Esophagus mucosa (tissue), 1 donor: ENCODE data around the gene UQCRQ. TPM values are rescaled to one million over a fixed set of nuclear protein-coding genes. Genes with fewer than 3 reads are reported as not detected.

Experiments used
- ATAC-seq: fragments of 200-7000 bp; cut with Tn5 transposase; one replicate; pipeline ENCODE4 v1.9.1; 2020
- total RNA-seq: library from RNA; stranded (reverse); gene quantifications from one replicate; pipeline ENCODE4 v1.2.4, GENCODE V29; 2023
- donor health status: DM: yes; HTN: yes; CAD: no.

Gene UQCRQ
- 509 TPM for total RNA-seq

DNA sequence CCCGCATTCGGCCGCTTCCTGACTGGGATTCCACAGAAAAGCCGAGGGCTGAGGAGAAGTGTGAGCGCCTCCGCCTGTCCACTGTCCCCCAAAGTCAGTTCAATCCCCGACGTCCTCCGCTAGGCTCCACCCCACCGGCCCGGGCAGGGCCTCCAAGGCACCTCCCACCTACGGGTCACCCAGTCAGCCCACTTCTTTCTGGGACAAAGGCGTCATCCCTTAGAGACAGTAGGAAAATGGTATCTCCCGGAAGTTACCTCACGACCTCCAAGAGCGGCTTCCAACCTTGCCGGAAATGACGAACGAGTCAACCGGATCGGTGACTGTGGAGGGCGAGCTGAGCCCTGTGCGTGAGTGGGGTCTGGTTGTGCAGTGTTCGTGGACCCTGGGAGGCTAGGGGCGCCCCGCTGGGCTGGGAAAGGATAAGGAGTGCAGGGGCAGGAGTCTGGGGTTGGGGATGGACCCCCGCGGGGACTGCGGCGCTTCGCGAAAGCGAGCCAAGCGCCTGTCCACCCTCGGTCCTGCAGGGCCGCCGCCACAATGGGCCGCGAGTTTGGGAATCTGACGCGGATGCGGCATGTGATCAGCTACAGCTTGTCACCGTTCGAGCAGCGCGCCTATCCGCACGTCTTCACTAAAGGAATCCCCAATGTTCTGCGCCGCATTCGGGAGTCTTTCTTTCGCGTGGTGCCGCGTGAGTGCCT is at the start of gene UQCRQ, which contains the start of gene GDF9:
Gene UQCRQ (plus strand): TSS at position 301 of the 704 bp plus-strand sequence. CDS start 240 bp downstream, at position 541.
Gene GDF9 (minus strand): TSS at position 128 of the 704 bp plus-strand sequence. CDS start 1,936 bp downstream, outside the sequence.
- peak; percentile 99 for ATAC-seq

DNA sequence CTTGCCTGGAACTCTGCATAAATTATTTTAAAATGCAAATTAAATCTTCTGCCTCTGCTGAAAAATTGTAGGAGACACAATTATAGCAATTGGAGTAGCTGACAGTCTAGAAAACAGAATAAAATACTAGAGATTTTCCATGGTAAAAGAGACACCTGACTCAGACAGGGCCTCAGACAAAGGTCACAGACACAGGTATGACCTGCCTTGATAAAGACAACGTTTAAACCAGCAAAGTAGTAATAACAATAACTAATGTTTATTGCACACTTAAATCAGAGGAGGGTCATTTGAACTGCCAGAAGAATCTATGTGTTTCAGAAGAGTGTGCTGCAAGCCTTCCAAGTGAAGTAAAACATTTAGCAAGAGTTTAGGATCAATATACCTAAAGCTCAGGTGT is 49.4 kb upstream of the UQCRQ start:
- ATAC-seq = no peak

DNA sequence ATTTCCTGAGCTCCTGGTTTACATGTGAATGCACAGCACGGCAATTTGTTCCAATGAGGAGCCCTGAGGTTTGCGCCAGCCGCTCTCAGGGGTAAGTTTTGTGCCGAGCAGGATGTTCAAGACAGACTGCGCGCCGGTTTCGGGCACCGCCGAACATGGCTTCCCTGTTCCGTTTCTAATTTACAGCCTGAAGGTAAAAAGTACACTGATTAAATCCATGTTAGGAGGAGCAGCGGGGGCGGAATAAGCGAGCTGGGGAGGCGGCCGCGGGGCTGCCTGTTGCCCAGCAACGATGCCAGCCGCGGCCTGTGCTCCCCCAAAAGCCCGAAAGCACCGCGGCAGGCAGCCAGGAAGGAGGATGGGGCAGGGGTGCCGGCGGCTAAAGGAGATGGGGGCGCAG is 47.0 kb upstream of the UQCRQ start:
- ATAC-seq = no peak

DNA sequence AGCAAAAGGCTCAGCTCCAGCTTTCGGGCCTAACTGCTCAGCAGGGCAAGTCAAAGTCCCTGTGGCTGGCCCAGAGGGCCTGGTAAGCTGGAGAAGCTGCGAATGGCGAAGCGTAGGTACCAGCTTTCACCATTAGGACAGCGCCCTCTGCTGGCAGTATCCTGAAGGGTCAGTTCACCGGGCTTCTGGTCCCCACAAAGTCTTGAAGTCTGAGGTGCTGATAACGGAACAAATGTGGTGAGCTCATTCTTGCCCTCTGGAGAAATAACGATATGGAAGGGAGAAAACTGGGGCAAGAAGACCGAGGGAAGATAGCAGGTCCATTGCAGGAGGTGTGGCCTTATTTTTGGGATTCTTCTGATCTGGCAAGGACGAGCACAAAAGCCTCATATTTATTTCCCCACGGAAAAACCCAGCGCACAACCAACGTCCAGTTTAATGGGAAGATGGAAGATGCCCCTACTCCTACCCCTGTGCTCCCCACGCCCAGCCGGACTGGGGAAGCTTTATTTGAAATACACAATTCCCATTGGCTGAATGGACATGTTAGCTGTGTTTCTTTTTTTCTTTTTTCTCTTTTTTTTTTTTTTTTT is 46.2 kb upstream of the UQCRQ start:
- peak; percentile 88 for ATAC-seq

DNA sequence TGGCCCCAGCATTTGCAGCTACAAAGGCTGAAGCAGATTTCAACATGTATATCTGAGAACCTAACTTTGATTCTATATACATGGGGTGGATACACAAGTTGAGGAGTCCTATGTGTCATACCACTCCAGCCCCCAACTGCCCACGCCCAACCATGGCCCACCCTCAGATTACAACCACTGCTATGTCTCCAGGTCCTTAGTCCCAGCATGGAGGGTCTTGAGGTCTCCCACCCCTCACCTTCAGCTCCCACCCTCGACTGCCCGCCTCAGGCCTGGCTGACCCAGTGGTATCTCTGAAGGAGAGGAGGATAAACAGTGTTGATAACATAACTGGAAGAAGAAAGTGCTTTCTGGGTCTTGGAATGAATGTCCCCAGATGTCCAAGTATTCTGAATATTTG is 45.1 kb upstream of the UQCRQ start:
- no peak for ATAC-seq

GRCh38 chr5:132821791-132822190 is 44.7 kb upstream of the UQCRQ start:
- ATAC-seq = no peak

GRCh38 chr5:132822650-132823480 is 43.6 kb upstream of the UQCRQ start:
- peak; percentile 63 for ATAC-seq

DNA sequence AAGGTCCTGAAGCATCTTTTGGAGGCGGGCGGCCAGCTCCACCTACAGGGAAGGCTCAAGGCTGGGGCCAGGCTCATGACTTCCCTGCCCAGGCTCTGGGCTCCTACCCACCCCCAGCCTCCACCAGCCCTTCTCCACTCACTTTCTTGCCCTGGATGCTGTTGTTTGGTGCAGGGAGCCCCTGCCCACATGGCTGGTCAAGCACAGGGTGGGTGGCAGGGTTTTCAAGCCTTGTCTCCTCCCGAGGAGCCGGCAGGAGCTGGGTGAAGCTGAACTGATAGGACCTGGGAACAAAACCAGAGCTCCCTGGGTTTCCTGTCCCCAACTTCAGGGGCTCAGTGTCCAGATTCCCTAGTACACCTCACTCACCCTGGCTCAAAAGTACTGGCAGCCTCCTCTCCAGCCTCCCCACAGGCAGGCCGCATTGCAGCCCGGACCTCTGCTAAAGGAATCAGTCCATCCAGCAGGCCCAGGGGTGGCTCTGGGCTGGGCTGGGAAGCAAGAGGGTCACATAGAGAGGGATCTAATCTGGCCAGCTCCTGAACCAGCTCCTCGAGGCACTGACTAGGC is 42.9 kb upstream of the UQCRQ start:
- ATAC-seq = no peak

DNA sequence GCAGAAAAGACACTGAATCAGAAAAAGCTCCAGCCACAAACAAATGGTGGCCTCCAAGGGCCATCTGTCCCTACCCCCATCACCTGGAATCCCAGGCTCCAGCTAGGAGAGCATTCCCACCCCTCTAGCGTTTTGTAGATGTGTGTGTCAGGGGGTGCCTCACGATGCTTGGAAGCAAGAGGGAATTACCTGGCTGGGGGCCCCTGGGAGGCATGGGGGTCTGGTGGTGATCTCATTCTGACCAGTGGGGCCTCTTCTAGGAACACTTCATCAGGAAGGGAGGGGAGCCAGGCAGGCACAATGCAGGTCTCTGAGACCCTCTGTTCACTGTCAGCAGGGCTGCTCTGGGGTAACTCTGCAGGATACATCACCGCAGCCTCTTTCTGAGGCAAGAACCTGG is 42.0 kb upstream of the UQCRQ start:
- ATAC-seq = no peak

GRCh38 chr5:132825033-132825833 is 41.2 kb upstream of the UQCRQ start:
- ATAC-seq = no peak

GRCh38 chr5:132825834-132826391 is 40.5 kb upstream of the UQCRQ start:
- ATAC-seq = no peak

GRCh38 chr5:132826424-132827082 is 39.9 kb upstream of the UQCRQ start:
- no peak for ATAC-seq

GRCh38 chr5:132827943-132828673 is 38.3 kb upstream of the UQCRQ start:
- ATAC-seq = no peak

- no peak for ATAC-seq
Measured at GRCh38 chr5:132828846-132829494, 37.5 kb upstream of the UQCRQ start.

- ATAC-seq = peak; percentile 88
Measured at GRCh38 chr5:132829742-132830435, 36.6 kb upstream of the UQCRQ start.

- peak; percentile 68 for ATAC-seq
Measured at GRCh38 chr5:132830436-132831094, 35.9 kb upstream of the UQCRQ start, which contains the start of gene SHROOM1. SHROOM1 (minus strand) TSS chr5:132830647; CDS start chr5:132826140, 4,507 bp downstream.

DNA sequence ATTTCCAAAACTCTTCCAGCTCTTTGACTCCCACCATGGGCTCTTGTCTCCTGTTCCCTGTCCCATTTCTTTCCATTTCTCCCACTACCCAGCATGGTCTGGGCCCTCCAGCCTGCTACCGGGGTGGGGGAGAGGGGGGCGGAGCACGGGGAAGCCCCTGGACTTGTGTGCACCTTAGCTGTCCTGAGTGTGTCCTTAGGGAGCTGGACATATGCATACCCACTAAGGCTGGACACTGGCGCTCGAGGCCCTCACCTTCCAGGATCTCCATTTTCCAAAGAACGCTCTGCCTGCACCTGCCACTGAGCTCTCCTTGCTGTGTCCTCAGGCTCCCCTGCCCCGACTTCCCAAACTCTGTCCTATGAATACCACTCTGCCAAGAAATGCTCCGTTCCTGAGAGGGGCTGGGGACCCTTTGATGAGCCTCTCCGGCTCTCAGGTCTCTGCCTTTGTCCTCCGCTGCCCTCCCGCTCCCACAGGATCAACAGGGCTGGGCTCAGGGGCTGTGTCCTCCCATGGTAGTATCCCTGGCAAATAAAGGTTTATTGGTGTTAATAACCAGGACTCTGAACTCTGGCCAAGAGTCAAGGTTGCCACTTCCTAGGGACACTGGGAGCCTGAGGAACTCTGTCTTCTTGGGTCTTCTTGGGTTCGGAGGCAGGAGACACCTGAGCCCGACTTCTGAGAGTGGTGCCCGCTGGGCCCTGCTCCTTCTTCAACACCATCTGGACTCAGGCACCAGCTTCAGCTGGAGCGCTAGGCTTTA is 35.2 kb upstream of the UQCRQ start:
- ATAC-seq = no peak

GRCh38 chr5:132832612-132833011 is 33.8 kb upstream of the UQCRQ start:
- ATAC-seq = no peak
